NCI-H146 treated with DMSO at 0.1 percent for 48 hours (cell line): ENCODE measurements around the gene RAPGEF4.
A peak's percentile ranks its signal among the peaks of the same experiment; 100 is the strongest.
"Not testable (repeated sequence)": the region's sequence is repeated elsewhere in the genome, so short reads cannot be mapped to it uniquely, and the experiment has no call there.

Source experiments
- DNase-seq: peaks from one replicate; lab custom pipeline; 2025; ENCODE audit not compliant: unreplicated experiment; lab: John Stamatoyannopoulos, UW

The RAPGEF4 gene

DNA sequence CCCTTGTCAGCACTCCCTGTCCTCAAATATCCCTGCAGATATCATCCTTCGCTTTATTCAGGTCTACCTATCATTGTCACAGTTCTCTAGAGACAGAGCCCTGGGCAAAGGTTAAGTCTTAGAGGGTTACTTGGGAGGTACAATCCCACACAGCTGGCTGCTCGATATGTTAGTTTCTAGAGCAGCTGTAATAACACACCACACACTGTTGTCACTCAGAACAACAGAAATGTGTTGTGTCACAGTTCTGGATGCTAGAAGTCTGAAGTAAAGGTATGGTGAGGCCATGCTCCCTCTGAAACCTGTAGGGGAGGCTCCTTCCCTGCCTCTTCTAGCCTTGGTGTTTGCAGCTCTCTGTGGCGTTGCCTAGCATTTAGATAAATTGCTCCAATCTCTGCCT is 9.9 kb upstream of the RAPGEF4 start:
- DNase-seq: no peak

DNA sequence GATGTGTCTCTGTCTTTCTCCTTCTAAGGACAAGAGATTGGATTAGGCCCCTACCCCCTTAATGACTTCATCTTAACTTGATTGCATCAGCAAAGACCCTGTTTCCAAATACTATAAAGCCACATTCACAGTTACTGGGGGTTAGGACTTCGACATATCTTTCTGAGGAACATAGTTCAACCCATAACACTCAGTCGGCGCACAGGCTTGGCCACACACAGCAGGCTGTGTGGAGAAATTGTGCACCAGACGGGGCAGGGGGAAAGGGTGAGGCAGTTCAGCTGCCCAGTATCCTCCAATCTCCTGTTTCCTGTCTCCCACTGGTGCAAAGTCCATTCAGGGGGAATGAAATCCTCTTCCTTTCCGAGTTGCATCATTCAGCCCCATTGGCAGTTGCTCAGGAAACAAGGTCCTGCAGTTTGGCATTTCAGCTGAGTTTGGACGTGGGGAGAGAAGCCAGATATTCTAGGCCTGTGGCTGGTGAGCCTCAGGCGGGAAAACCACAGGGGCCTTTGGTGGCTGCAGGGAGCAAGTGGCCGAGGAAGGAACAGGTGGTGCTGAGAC is 9.4 kb upstream of the RAPGEF4 start:
- no peak for DNase-seq

GRCh38 chr2:172730411-172730810 is 5.2 kb upstream of the RAPGEF4 start:
- DNase-seq: no peak

GRCh38 chr2:172734711-172735581 is 699 bp upstream of the RAPGEF4 start:
- no peak for DNase-seq

DNA sequence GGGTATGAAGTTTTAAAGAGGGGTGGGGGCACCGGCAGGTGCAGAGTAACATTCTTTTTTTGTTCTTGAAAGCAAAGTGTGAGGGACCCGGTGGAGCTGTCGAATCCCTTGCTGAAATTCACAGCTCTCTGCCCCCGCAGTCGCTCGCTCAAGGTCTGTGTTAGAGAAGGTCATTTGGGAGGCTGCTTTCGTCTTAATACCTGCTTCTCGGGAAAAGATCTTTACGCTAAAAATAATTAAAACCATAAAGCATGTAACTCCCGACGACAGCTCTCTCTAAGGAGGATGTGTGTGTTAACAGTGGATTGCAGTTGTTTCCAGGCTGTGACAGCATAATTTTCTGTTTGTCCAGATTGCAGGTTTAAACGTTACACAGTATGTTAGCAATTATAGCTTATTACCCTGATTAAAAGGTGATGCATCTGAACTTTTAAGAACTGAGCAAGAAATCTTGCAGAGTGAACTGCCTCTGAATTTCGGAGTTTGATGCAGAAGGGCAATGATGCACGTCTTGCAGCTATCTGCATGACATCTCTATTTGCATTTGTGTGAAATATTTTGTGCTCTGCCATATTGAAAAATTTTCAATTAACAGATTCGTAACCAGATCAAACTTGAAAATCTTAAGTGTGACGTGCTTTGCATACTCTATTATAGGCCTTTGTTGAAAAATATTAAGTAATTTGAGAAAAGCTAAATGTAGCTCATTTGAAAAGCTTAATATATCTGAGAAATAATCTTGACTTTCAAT is 954 bp downstream of the RAPGEF4 start:
- DNase-seq: peak; percentile 9

DNA sequence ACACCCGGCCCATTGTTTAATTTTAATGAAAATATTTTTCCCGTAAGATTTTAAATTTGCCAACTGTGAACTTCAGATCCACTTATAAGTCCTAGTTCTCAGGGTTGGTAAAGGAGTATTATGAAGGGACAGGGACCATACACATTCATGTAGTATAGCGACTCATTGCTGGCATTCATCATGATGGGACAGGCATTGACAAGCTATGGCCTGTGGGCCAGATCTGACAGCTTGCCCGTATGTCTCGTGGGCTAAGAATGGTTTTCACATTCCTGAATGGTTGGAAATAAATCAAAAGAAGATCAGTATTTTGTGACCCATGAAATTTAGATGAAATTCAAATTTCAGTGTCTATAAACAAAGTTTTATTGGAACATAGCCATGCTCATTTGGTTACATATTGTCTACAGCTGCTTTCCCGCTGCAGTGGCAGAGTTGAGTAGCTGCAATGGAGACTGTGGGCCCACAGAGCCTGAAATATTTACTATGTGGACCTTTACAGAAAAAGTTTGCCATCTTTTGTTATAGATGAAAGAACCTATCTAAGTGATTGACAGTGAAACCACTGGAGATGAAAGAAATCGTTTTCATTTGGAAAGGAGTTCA is 4.1 kb downstream of the RAPGEF4 start:
- DNase-seq: no peak

- no peak for DNase-seq
Observed at GRCh38 chr2:172740856-172741255, 5.2 kb downstream of the RAPGEF4 start.

DNA sequence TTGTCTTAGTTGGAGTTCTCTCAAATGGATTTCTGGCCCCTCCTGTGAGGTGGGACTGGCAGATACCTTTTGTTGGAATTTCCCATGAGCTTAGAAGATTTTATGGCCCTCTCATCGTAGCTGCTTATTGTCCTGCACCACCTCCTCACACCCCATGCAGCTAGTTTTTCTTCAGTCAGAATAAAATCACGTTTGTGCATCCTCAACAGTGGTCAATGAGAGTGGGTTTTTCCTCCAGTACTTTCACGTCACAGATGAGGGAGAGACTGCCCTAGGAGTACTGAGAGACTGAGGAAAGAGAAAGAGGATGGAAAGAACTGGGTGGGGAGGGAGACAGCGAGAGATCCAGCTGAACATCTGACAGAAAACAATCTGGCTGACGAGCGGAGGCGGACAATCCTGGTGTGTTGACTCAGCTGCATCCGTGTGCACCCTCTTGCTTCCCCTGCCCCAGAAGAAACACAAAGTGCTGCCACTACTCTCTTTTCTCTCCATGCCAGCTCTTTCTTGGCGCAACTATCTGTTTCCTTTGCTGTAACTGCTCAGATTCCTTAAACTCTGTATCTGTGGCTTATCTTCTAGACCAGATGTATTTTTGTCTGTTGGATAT is 7.4 kb downstream of the RAPGEF4 start:
- DNase-seq: peak; percentile 79

GRCh38 chr2:172743898-172744297 is 8.3 kb downstream of the RAPGEF4 start:
- no peak for DNase-seq

GRCh38 chr2:172745636-172746035 is 10.0 kb downstream of the RAPGEF4 start:
- no peak for DNase-seq

DNA sequence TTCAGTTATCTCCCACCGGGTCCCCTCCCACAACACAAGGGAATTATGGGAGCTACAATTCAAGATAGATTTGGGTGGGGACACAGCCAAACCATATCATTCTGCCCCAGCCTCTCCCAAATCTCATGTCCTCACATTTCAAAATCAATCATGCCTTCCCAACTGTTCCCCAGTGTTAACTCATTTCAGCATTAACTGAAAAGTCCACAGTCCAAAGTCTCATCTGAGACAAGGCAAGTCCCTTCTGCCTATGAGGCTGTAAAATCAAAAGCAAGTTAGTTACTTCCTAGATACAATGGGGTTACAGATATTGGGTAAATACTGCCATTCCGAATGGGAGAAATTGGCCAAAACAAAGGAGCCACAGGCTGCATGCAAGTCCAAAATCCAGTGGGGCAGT is 12.9 kb downstream of the RAPGEF4 start:
- DNase-seq: not testable (repeated sequence)

DNA sequence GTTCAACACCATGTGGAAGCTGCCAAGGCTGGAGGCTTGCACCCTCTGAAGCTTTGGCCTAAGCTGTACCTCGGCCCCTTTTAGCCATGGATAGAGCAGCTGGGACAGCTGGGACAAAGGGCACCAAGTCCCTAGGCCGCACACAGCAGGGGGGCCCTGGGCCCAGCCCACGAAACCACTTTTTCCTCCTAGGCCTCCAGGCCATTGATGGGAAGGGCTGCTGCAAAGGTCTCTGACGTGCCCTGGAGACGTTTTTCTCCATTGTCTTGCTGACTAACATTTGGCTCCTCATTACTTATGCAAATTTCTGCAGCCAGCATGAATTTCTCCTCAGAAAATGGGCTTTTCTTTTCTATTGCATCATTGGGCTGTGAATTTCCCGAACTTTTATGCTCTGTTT is 13.7 kb downstream of the RAPGEF4 start:
- no peak for DNase-seq

- no peak for DNase-seq
Observed at GRCh38 chr2:172751564-172751963, 15.9 kb downstream of the RAPGEF4 start.

DNA sequence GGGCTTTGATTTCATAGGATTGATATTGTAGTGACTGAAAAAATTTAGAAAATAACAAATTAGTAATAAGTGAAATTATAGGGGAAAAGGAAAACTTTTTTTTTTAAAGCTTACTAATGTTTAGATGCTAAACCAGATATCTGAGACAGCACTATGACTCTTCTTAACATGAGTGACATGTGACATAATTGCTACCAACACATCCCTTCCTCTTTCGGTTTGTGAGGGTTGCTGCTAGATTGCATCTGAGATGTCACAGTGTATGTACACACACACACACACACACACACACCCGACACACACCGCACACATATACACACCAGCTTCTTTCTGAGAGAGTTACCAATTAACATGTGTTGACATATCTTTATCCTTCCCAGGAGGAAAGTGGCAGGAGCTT is 18.0 kb downstream of the RAPGEF4 start:
- DNase-seq: no peak

GRCh38 chr2:172759441-172759840 is 23.8 kb downstream of the RAPGEF4 start:
- DNase-seq: no peak

- DNase-seq: no peak
Observed at GRCh38 chr2:172761306-172761705, 25.7 kb downstream of the RAPGEF4 start.

- DNase-seq: no peak
Observed at GRCh38 chr2:172762574-172762973, 26.9 kb downstream of the RAPGEF4 start.

DNA sequence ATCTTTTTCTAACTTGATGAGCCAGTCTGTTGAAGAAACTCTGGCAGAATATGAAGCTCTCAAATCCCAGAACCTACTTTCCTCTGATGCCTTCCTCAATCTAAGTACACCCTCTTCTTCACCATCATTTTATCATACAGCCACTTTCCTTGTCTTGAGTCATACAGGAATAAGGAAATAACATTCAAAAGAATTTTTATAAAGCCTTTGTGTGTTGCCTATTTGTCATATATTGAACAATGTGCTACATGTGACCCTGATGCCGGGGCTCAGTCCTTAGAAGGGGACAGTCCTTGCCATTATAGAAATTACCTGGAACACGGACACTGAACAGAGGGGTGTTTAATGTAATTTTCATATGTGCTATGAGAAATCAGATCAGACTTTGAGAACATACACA is 27.4 kb downstream of the RAPGEF4 start:
- DNase-seq: no peak

GRCh38 chr2:172765662-172766061 is 30.0 kb downstream of the RAPGEF4 start:
- no peak for DNase-seq

- no peak for DNase-seq
Observed at GRCh38 chr2:172768401-172768800, 32.8 kb downstream of the RAPGEF4 start.

DNA sequence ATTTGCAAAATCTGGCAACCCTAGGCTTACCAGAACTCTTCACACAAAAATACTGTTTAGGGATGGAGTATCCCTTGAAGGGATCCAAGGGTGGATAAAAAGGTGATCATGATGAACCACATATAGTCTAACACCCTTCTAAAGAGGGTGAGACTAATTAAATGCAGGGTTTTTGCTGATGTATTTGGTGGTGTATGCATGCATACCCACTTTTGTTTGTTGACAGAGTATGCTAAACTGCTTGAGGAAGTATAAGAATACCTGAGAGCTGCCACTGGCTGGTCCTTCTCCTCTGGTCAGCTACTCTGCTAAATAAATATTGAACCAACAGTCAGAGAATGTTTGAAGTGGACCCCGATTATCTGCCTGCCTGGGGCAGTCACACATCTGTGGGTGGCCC is 34.2 kb downstream of the RAPGEF4 start:
- no peak for DNase-seq
